Suprapubic skin (tissue), 4 donors: ENCODE measurements around the gene GNAZ.

Experiments used
- CTCF ChIP-seq, 2 donors: fragments of 200-600 bp in 1 of 2; fragments of 450-650 bp in 1 of 2; sonication (generic) in 1 of 2; IDR thresholded peaks; one replicate each; pipeline ENCODE4 v1.5.1; 2016 to 2019; ENCODE audit warnings: antibody characterized with exemption in 2 of 2, mild to moderate bottlenecking in 1 of 2, moderate library complexity in 1 of 2
- EP300 ChIP-seq: sonication (generic); formaldehyde crosslinking; IDR thresholded peaks from one replicate; pipeline ENCODE4 v1.6.1; 2017; ENCODE audit warnings: antibody characterized with exemption
- POLR2A ChIP-seq, 2 donors: fragments of 450-650 bp; IDR thresholded peaks; one replicate each; pipeline ENCODE4 v1.6.1; 2017; ENCODE audit warnings: antibody characterized with exemption in 2 of 2, mild to moderate bottlenecking in 2 of 2, moderate library complexity in 2 of 2
- POLR2AphosphoS5 ChIP-seq, 3 donors: sonication (generic); formaldehyde crosslinking; IDR thresholded peaks; one replicate each; pipeline ENCODE4 v1.6.1; 2017; ENCODE audit warnings: antibody characterized with exemption in 3 of 3

- no peak for TF ChIP-seq CTCF (IDR thresholded peaks at IDR 0.05)
- no peak for TF ChIP-seq POLR2A (IDR thresholded peaks at IDR 0.05)
- TF ChIP-seq EP300: no peak
- TF ChIP-seq POLR2AphosphoS5 (IDR thresholded peaks at IDR 0.05): no peak
Observed at GRCh38 chr22:23153994-23154393, 83.7 kb downstream of the GNAZ start.
